Measurements from ENCODE around the gene APLP2.

Gene APLP2

GRCh38 chr11:130161441-130162145 is 91.9 kb downstream of the APLP2 start:
- no peak overlapping the region for H3K4me3 ChIP-seq (ENCODE audit: low read depth, low read length)
- no peak for TF ChIP-seq CTCF (IDR thresholded peaks at IDR 0.05; ENCODE audit: low read depth, low read length)

GRCh38 chr11:130162733-130163132 is 93.0 kb downstream of the APLP2 start:
- H3K4me3 ChIP-seq (ENCODE audit: low read depth, low read length) = no peak overlapping the region
- no peak for TF ChIP-seq CTCF (IDR thresholded peaks at IDR 0.05; ENCODE audit: low read depth, low read length)

- no peak overlapping the region for H3K4me3 ChIP-seq (ENCODE audit: low read depth, low read length)
- TF ChIP-seq CTCF (IDR thresholded peaks at IDR 0.05; ENCODE audit: low read depth, low read length) = no peak
Measured at GRCh38 chr11:130163346-130164220, 93.9 kb downstream of the APLP2 start.

GRCh38 chr11:130164221-130164570 is 94.5 kb downstream of the APLP2 start:
- no peak for TF ChIP-seq CTCF (IDR thresholded peaks at IDR 0.05; ENCODE audit: low read depth, low read length)
- H3K4me3 ChIP-seq (ENCODE audit: low read depth, low read length) = no peak overlapping the region

- H3K4me3 ChIP-seq (ENCODE audit: low read depth, low read length) = no peak overlapping the region
- no peak for TF ChIP-seq CTCF (IDR thresholded peaks at IDR 0.05; ENCODE audit: low read depth, low read length)
Measured at GRCh38 chr11:130165601-130166456, 96.1 kb downstream of the APLP2 start.

- no peak overlapping the region for H3K4me3 ChIP-seq (ENCODE audit: low read depth, low read length)
- TF ChIP-seq CTCF (IDR thresholded peaks at IDR 0.05; ENCODE audit: low read depth, low read length) = no peak
Measured at GRCh38 chr11:130166457-130166784, 96.7 kb downstream of the APLP2 start.

Measured in WI38 (cell line).